Esophagus squamous epithelium (tissue), 4 donors: ENCODE results near the gene MAD1L1.

ENCODE experiments used
- CTCF ChIP-seq, 6 experiments: fragments of 450-650 bp in 4 of 6; fragments of 200-600 bp in 2 of 6; sonication (generic) in 2 of 6; IDR thresholded peaks; one replicate each; pipeline ENCODE4 v1.5.1; 2016 to 2019; ENCODE audit warnings: antibody characterized with exemption in 6 of 6, mild to moderate bottlenecking in 4 of 6, moderate library complexity in 4 of 6
- POLR2A ChIP-seq, 4 donors: fragments of 450-650 bp; IDR thresholded peaks; one replicate each; pipeline ENCODE4 v1.6.1; 2017; ENCODE audit warnings: antibody characterized with exemption in 4 of 4, mild to moderate bottlenecking in 4 of 4, moderate library complexity in 3 of 4

GRCh38 chr7:1946773-1947450 lies 285.8 kb downstream of the MAD1L1 start:
- TF ChIP-seq CTCF (IDR thresholded peaks at IDR 0.05) (no peak), POLR2A (IDR thresholded peaks at IDR 0.05) (no peak)
